ENCODE data around the gene PTPRT.

PTPRT gene

DNA sequence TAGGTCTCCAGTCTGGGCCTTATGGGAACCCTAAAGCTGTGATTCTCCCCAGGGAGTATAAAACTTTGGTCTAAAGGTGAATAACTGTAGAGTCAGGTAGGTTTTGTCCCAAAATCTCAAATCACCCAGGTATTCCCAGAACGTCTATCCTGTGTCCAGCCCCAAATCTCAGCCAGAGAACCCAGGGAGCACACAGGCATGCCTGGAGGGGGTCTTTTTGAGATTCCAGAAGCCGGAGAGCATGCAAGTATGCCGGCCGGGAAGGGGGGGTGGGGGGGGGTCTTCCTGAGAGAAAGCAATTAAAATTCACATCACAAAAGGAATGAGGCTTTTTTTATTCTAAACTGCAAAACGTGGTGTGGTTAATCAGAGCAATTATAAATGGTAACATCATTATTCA lies 210.0 kb downstream of the PTPRT start:
- TF ChIP-seq, protein P1, sequence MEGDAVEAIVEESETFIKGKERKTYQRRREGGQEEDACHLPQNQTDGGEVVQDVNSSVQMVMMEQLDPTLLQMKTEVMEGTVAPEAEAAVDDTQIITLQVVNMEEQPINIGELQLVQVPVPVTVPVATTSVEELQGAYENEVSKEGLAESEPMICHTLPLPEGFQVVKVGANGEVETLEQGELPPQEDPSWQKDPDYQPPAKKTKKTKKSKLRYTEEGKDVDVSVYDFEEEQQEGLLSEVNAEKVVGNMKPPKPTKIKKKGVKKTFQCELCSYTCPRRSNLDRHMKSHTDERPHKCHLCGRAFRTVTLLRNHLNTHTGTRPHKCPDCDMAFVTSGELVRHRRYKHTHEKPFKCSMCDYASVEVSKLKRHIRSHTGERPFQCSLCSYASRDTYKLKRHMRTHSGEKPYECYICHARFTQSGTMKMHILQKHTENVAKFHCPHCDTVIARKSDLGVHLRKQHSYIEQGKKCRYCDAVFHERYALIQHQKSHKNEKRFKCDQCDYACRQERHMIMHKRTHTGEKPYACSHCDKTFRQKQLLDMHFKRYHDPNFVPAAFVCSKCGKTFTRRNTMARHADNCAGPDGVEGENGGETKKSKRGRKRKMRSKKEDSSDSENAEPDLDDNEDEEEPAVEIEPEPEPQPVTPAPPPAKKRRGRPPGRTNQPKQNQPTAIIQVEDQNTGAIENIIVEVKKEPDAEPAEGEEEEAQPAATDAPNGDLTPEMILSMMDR (IDR thresholded peaks at IDR 0.05; ENCODE audit: borderline replicate concordance, insufficient read depth, low read depth, low read length), result no peak
- H3K4me3 ChIP-seq (ENCODE audit: low read depth, low read length), result no peak overlapping the region

DNA sequence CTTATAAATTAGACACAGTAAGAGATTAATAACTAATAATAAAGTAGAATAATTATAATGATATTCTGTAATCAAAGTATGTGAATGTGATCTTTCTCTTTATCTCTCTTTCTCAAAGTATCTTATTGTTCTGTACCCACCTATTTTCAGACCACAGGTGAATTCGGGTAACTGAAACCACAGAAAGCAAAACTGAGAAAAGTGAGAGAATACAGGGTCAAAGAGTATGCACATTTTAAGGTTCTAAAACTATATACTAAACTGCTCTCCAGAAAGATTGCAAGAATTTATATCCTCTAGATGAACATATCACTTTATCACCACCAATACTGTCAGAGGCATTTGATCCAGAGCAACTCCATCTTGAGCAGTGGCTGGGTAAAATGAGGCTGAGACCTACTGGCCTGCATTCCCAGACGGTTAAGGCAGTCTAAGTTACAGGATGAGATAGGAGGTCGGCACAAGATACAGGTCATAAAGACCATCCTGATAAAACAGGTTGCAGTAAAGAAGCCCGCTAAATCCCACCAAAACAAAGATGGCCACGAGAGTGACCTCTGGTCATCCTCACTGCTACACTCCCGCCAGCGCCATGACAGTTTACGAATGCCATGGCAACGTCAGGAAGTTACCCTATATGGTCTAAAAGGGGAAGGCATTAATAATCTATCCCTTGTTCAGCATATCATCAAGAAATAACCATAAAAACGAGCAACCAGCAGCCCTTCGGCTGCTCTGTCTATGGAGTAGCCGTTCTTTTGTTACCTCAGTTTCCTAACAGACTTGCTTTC lies 211.3 kb downstream of the PTPRT start:
- H3K4me3 ChIP-seq (ENCODE audit: low read depth, low read length), result no peak overlapping the region
- TF ChIP-seq, protein P1 (IDR thresholded peaks at IDR 0.05; ENCODE audit: borderline replicate concordance, insufficient read depth, low read depth, low read length), result no peak

DNA sequence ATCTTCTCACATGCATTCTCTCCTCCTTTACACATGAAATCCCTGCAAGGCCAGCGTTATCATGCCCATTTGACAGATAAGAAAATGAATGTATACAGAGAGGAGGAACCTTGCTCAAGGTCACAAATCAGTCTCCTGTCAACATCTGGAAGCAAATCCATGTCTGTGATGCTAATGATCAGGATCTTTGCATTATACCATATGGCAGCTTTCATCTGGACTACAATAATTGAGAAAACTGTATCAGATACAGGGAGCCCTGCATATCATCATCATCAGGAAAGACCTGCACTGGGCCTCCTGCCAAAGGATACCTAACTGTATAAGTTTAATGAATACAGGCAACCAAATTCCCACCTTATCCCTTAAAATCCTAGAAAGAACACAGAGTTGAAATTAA lies 213.7 kb downstream of the PTPRT start:
- TF ChIP-seq, protein P1 (IDR thresholded peaks at IDR 0.05; ENCODE audit: borderline replicate concordance, insufficient read depth, low read depth, low read length), result no peak
- H3K4me3 ChIP-seq (ENCODE audit: low read depth, low read length), result no peak overlapping the region

DNA sequence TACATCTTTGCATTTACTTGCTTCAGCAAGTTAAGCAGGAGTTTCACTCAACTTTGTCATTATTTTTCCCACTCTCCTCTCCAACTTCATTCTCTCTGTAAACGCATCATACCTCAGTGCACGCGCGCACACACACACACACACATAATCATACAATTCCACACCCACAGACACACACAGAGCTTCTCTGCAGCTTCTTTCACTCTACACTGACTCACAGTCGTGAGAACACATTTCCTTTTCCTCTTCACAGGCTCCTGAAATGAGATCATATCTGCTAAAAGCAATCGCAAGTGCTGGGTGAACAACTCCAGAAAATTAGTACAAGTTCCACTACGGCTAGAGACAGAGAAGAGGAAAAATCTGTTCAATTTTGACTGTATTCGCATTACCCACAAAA lies 215.4 kb downstream of the PTPRT start:
- no peak overlapping the region for H3K4me3 ChIP-seq (ENCODE audit: low read depth, low read length)
- TF ChIP-seq, protein P1 (IDR thresholded peaks at IDR 0.05; ENCODE audit: borderline replicate concordance, insufficient read depth, low read depth, low read length), result no peak

DNA sequence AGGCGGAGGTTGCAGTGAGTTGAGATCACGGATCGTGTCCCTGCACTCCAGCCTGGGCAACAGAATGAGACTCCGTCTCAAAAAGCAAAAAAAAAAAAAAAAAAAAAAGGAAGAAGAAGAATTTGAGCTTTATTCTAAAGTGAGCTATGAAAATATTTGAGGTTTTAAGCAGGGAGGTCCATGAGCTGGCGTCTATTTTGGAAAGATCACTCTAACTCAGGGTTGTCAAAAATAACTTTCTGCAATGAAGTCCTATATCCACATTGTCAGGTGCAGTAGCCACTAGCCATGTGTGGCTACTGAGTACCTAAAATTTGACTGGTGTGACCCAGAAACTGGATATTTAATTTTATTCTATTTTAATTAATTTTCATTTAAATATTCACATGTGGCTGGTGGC lies 217.1 kb downstream of the PTPRT start:
- no peak overlapping the region for H3K4me3 ChIP-seq (ENCODE audit: low read depth, low read length)
- TF ChIP-seq, protein P1 (IDR thresholded peaks at IDR 0.05; ENCODE audit: borderline replicate concordance, insufficient read depth, low read depth, low read length), result no peak

DNA sequence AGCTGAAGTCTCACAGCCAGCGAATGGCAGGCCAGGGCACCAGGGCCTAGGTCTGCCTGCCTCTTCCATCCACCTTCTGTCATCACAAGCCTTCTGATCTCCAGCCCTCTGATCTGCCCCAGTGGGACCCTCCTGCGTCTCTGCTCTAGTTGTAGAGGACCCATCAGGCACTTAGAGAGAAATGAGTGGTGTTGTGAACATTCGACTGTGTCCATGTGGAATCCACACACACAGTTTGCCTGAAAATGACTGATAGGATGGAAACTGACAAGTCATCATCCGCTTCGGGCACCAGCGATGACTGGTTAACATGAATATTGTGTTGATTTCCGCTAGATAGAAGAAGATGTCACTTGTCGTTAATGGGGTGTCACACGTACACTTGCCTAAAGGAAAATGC lies 221.0 kb downstream of the PTPRT start:
- TF ChIP-seq, protein P1 (IDR thresholded peaks at IDR 0.05; ENCODE audit: borderline replicate concordance, insufficient read depth, low read depth, low read length), result no peak
- H3K4me3 ChIP-seq (ENCODE audit: low read depth, low read length), result no peak overlapping the region

DNA sequence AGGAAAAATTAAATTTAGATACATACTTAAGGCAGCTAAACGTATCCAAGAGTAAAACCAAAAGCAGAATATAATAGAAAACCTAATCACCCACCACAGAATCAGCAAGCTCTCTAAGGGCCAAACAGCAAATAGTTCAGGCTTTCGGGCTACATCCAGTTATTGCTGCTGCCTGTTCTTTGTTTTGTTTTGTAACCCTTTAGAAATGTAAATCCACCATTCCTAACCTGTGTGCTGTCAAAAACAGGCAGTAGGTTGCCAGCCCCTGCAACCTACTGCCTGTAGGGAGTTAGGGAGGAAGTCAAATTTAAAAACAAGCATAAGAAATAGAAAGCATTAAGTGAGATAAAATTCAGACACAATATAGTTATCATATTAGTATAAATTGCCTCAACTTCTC lies 225.9 kb downstream of the PTPRT start:
- H3K4me3 ChIP-seq (ENCODE audit: low read depth, low read length), result no peak overlapping the region

More for the DNA sequence above, 225.9 kb downstream of the PTPRT start:
- TF ChIP-seq, protein P1 (IDR thresholded peaks at IDR 0.05; ENCODE audit: borderline replicate concordance, insufficient read depth, low read depth, low read length), result no peak

Data from GM12875 (cell line).